Measurements from ENCODE around the gene RAB40C.

Gene RAB40C

GRCh38 chr16:589658-590187 lies at the start of gene RAB40C:
Gene RAB40C, plus strand, starts transcription at chr16:590066. Its CDS starts 226 bp downstream, at chr16:590292.
- DNase-seq = peak; percentile 99

- DNase-seq = no peak
These were observed 49.1 kb upstream of the RAB40C start for GRCh38 chr16:540645-541340.

GRCh38 chr16:543301-544164 lies 46.3 kb upstream of the RAB40C start:
- no peak for DNase-seq

GRCh38 chr16:544517-544916 lies 45.3 kb upstream of the RAB40C start:
- DNase-seq = no peak

GRCh38 chr16:546909-547770 lies 42.7 kb upstream of the RAB40C start:
- peak; percentile 28 for DNase-seq

- DNase-seq = no peak
These were observed 41.3 kb upstream of the RAB40C start for GRCh38 chr16:548586-548985.

GRCh38 chr16:549544-550263 lies 40.2 kb upstream of the RAB40C start:
- no peak for DNase-seq

- no peak for DNase-seq
These were observed 38.7 kb upstream of the RAB40C start for GRCh38 chr16:551210-551609.

- DNase-seq = no peak
These were observed 37.7 kb upstream of the RAB40C start for GRCh38 chr16:552171-552570.

- no peak for DNase-seq
These were observed 36.1 kb upstream of the RAB40C start for GRCh38 chr16:553601-554296.

- DNase-seq = no peak
These were observed 35.6 kb upstream of the RAB40C start for GRCh38 chr16:554297-554621.

- DNase-seq = no peak
These were observed 35.1 kb upstream of the RAB40C start for GRCh38 chr16:554640-555365.

- no peak for DNase-seq
These were observed 34.1 kb upstream of the RAB40C start for GRCh38 chr16:555528-556473.

- no peak for DNase-seq
These were observed 33.2 kb upstream of the RAB40C start for GRCh38 chr16:556474-557173.

GRCh38 chr16:557463-558297 lies 32.2 kb upstream of the RAB40C start:
- DNase-seq = no peak

GRCh38 chr16:558298-559020 lies 31.4 kb upstream of the RAB40C start:
- no peak for DNase-seq

- no peak for DNase-seq
These were observed 30.9 kb upstream of the RAB40C start for GRCh38 chr16:559021-559380.
